Panc1 (cell line): Measurements from ENCODE around the gene LRMDA. TPM values are rescaled to one million over a fixed set of nuclear protein-coding genes. Genes with fewer than 3 reads are reported as not detected.

Source experiments
- ATAC-seq: fragments of 200-7000 bp; cut with Tn5 transposase; 2 replicates; pipeline ENCODE4 v1.9.1; 2020; ENCODE audit warnings: mild to moderate bottlenecking, moderate library complexity
- BruUV-seq: library from RNA; stranded (reverse); fragments of 400-500 nt; replicated peaks from 2 replicates; lab custom pipeline; 2021; lab: Mats Ljungman, UMichigan
- CTCF ChIA-PET: fragments of 300-600 bp; sonication (Branson Sonifier 250); formaldehyde crosslinking; loops from one replicate; lab custom pipeline; 2022; ENCODE audit warnings: antibody characterized with exemption; lab: Charles Lee
- POLR2A ChIA-PET: fragments of 300-600 bp; sonication (Branson Sonifier 250); formaldehyde crosslinking; loops from one replicate; lab custom pipeline; 2022; ENCODE audit warnings: antibody characterized with exemption; lab: Charles Lee
- DNase-seq: peaks from one replicate; pipeline ENCODE4 v3.0.0-alpha.2; 2010; ENCODE audit warnings: low read depth, low spot score
- H3K27ac ChIP-seq: 2 replicates; pipeline ENCODE4 v1.5.1; 2011; ENCODE audit warnings: mild to moderate bottlenecking, low read length, inconsistent platforms
- H3K27me3 ChIP-seq: fragments of 200-500 bp; sonication (Bioruptor generic); 2 replicates; pipeline ENCODE4 v1.6.0; 2014; ENCODE audit warnings: low read length, inconsistent platforms; ENCODE audit not compliant: control insufficient read depth, insufficient read depth
- H3K36me3 ChIP-seq: fragments of 200-500 bp; sonication (Bioruptor generic); 2 replicates; pipeline ENCODE4 v1.5.1; 2014; ENCODE audit warnings: inconsistent platforms, mild to moderate bottlenecking, low read length, moderate library complexity; ENCODE audit not compliant: control insufficient read depth, insufficient read depth
- H3K4me1 ChIP-seq: 2 replicates; pipeline ENCODE4 v1.5.1; 2011; ENCODE audit warnings: inconsistent platforms, mild to moderate bottlenecking, low read length, moderate library complexity; ENCODE audit not compliant: control insufficient read depth, insufficient read depth
- H3K4me3 ChIP-seq, 2 experiments: 2 replicates each; pipeline ENCODE4 v1.5.1; 2011 to 2012; ENCODE audit warnings: low read depth in 2 of 2, low read length in 2 of 2, mild to moderate bottlenecking in 2 of 2, inconsistent platforms in 1 of 2, moderate library complexity in 1 of 2
- H3K9me3 ChIP-seq: fragments of 200-500 bp; sonication (Bioruptor generic); 2 replicates; pipeline ENCODE4 v1.5.1; 2014; ENCODE audit warnings: low read depth, mild to moderate bottlenecking, inconsistent platforms, low read length, moderate library complexity; ENCODE audit not compliant: control insufficient read depth, insufficient read depth
- POLR2AphosphoS5 ChIP-seq: IDR thresholded peaks from 2 replicates; pipeline ENCODE4 v1.6.1; 2012; ENCODE audit warnings: mild to moderate bottlenecking, low read depth, low read length, moderate library complexity
- SIN3A ChIP-seq: IDR thresholded peaks from 2 replicates; pipeline ENCODE4 v1.6.1; 2012; ENCODE audit warnings: low read depth, mild to moderate bottlenecking, low read length, moderate library complexity, borderline replicate concordance; ENCODE audit not compliant: insufficient read depth
- TCF7L2 ChIP-seq: IDR thresholded peaks from 2 replicates; pipeline ENCODE4 v1.6.1; 2011; ENCODE audit warnings: mild to moderate bottlenecking, low read depth, low read length, inconsistent platforms
- in situ Hi-C: cut with HindIII; loops from 2 replicates; pipeline ENCODE4 v1.10.0; 2016; ENCODE audit warnings: low sequenced_read_pairs, low pct_unique_long_range_greater_than_20kb
- intact Hi-C: fragments of 100-400 bp; cut with micrococcal nuclease; formaldehyde crosslinking; loops from one replicate; pipeline ENCODE4 v1.10.0; 2022; ENCODE audit not compliant: unreplicated experiment
- total RNA-seq: library from RNA; stranded (reverse); gene quantifications from one replicate; pipeline ENCODE4 v1.2.1, GENCODE V29; 2021; ENCODE audit not compliant: unreplicated experiment
- TF ChIP-seq, protein P1 (sequence below), 2 experiments: IDR thresholded peaks; 2 replicates each; pipeline ENCODE4 v1.6.1; 2011 to 2012; ENCODE audit warnings: low read depth in 2 of 2, control low read depth in 1 of 2, low read length in 1 of 2, mild to moderate bottlenecking in 1 of 2, moderate library complexity in 1 of 2; ENCODE audit not compliant: insufficient read depth in 1 of 2
- TF ChIP-seq, protein P2 (sequence below): fragments of 450-650 bp; IDR thresholded peaks from 2 replicates; pipeline ENCODE4 v1.5.1; 2017; ENCODE audit warnings: mild to moderate bottlenecking

Gene LRMDA
- total RNA-seq, 1 experiment from 2014 or later, result 1.2 TPM

DNA sequence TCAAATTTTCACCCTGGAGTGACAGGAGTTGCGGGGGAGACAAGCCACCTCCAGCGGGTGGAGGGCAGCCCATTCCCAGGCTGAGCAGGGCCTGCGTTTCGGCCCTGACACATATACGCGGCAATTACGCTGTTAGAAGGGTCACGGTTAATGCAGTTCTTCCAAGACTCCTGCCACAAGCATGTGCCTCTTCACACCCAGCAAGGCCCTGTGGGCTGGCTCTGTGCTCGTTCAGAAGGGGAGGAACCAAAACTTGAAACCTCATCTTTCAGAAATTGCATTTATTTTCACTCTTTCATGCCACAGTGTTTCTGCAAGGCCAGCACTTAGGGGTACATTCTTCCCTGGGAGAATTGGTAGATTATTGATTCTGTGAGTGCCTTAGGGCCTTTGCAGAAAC, 24.7 kb downstream of the LRMDA start:
- no peaks in the 10 kb centered on the region for H3K4me1 ChIP-seq
- POLR2A ChIA-PET, result no interaction called here
- CTCF ChIA-PET, result no interaction called here
- DNase-seq (no peak), ATAC-seq (no peak)
- H3K36me3 ChIP-seq, result no peaks in the 10 kb centered on the region
- in situ Hi-C loops, result no loop called here
- H3K27me3 ChIP-seq, result peaks cover 9% of the 10 kb centered on the region; the same call in 1 of the 2 replicates
- H3K27ac ChIP-seq, result no peak overlapping the region
- H3K4me3 ChIP-seq, result no peak overlapping the region
- TF ChIP-seq POLR2AphosphoS5 (no peak), SIN3A (no peak), TCF7L2 (no peak)
- TF ChIP-seq, protein P1, sequence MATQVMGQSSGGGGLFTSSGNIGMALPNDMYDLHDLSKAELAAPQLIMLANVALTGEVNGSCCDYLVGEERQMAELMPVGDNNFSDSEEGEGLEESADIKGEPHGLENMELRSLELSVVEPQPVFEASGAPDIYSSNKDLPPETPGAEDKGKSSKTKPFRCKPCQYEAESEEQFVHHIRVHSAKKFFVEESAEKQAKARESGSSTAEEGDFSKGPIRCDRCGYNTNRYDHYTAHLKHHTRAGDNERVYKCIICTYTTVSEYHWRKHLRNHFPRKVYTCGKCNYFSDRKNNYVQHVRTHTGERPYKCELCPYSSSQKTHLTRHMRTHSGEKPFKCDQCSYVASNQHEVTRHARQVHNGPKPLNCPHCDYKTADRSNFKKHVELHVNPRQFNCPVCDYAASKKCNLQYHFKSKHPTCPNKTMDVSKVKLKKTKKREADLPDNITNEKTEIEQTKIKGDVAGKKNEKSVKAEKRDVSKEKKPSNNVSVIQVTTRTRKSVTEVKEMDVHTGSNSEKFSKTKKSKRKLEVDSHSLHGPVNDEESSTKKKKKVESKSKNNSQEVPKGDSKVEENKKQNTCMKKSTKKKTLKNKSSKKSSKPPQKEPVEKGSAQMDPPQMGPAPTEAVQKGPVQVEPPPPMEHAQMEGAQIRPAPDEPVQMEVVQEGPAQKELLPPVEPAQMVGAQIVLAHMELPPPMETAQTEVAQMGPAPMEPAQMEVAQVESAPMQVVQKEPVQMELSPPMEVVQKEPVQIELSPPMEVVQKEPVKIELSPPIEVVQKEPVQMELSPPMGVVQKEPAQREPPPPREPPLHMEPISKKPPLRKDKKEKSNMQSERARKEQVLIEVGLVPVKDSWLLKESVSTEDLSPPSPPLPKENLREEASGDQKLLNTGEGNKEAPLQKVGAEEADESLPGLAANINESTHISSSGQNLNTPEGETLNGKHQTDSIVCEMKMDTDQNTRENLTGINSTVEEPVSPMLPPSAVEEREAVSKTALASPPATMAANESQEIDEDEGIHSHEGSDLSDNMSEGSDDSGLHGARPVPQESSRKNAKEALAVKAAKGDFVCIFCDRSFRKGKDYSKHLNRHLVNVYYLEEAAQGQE (IDR thresholded peaks at IDR 0.05; ENCODE audit: insufficient read depth in 1 of 2, low read depth in 2 of 2, low read length in 1 of 2), result no peak
- TF ChIP-seq, protein P2, sequence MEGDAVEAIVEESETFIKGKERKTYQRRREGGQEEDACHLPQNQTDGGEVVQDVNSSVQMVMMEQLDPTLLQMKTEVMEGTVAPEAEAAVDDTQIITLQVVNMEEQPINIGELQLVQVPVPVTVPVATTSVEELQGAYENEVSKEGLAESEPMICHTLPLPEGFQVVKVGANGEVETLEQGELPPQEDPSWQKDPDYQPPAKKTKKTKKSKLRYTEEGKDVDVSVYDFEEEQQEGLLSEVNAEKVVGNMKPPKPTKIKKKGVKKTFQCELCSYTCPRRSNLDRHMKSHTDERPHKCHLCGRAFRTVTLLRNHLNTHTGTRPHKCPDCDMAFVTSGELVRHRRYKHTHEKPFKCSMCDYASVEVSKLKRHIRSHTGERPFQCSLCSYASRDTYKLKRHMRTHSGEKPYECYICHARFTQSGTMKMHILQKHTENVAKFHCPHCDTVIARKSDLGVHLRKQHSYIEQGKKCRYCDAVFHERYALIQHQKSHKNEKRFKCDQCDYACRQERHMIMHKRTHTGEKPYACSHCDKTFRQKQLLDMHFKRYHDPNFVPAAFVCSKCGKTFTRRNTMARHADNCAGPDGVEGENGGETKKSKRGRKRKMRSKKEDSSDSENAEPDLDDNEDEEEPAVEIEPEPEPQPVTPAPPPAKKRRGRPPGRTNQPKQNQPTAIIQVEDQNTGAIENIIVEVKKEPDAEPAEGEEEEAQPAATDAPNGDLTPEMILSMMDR, result no peak
- no peaks in the 10 kb centered on the region for H3K9me3 ChIP-seq
- intact Hi-C loops, result no loop called here
- no TSS peak for BruUV-seq

DNA sequence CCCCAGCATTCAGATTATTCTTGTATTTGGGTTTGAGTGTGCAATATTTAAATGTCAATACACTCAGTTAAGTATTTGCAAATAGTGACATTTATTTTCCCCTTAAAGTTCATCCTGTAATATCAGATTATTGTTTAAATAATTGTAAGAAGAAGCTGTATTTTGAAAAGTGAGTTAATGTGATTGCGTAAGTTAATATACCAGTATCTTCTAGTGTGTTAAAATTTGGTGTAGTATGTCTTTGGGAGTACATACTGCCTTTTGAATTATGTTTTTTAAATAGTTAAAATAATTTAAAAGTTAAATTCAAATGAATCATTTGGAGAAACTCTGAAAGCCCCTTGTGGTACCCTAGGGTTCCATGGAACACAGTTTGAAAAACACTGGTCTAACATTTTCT, 28.6 kb downstream of the LRMDA start:
- no peak for DNase-seq

More for the DNA sequence above, 28.6 kb downstream of the LRMDA start:
- H3K36me3 ChIP-seq, result no peaks in the 10 kb centered on the region
- H3K4me3 ChIP-seq, result no peak overlapping the region
- no peak for ATAC-seq
- no TSS peak for BruUV-seq
- no peak overlapping the region for H3K27ac ChIP-seq
- intact Hi-C loops (no loop called here), in situ Hi-C loops (no loop called here)
- no peak for TF ChIP-seq TCF7L2
- TF ChIP-seq, protein P1 (IDR thresholded peaks at IDR 0.05; ENCODE audit: insufficient read depth in 1 of 2, low read depth in 2 of 2, low read length in 1 of 2), result no peak
- TF ChIP-seq, protein P2, result no peak
- no peak for TF ChIP-seq POLR2AphosphoS5
- TF ChIP-seq SIN3A, result no peak
- H3K27me3 ChIP-seq, result peaks cover 4% of the 10 kb centered on the region; the same call in 1 of the 2 replicates
- H3K9me3 ChIP-seq, result no peaks in the 10 kb centered on the region
- POLR2A ChIA-PET, result no interaction called here
- H3K4me1 ChIP-seq, result no peaks in the 10 kb centered on the region
- CTCF ChIA-PET, result no interaction called here
